D721Med (cell line): ENCODE results near the gene SMIM15.

Source experiments
- DNase-seq: peaks from one replicate; pipeline ENCODE4 v3.0.0; 2011; ENCODE audit warnings: low spot score; ENCODE audit not compliant: insufficient read length
- FAIRE-seq: peaks from 2 replicates; lab custom pipeline; 2011; peaks lifted over from hg19 to GRCh38; lab: Jason Lieb, UNC
- CTCF ChIP-seq: IDR thresholded peaks from 2 replicates; pipeline ENCODE4 v1.5.1; 2012; ENCODE audit warnings: mild to moderate bottlenecking, control low read depth; ENCODE audit not compliant: insufficient read depth; ENCODE audit errors: missing control alignments

Gene SMIM15

GRCh38 chr5:61120534-61120933 is 41.7 kb downstream of the SMIM15 start:
- no peak for TF ChIP-seq CTCF
- no peak for FAIRE-seq
- no peak for DNase-seq

DNA sequence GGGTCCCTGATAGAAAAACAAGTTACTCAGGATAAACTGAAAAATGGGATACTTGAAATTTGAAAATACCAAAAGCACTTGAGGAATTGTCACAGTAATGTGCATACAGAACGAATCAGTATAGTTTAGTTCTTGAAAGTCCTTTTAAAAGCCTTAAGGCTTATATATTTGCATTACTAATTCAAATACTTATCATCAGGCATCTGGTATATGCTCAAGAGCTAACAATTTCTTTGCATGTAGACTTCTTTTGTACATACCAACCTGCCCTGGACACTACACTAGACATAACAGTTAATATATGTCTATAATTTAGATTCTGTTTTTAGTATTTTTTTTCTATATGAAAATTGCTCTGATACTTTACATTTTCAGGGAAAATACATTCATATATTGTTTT is 43.2 kb downstream of the SMIM15 start:
- FAIRE-seq (no peak), DNase-seq (no peak)
- TF ChIP-seq CTCF: no peak

DNA sequence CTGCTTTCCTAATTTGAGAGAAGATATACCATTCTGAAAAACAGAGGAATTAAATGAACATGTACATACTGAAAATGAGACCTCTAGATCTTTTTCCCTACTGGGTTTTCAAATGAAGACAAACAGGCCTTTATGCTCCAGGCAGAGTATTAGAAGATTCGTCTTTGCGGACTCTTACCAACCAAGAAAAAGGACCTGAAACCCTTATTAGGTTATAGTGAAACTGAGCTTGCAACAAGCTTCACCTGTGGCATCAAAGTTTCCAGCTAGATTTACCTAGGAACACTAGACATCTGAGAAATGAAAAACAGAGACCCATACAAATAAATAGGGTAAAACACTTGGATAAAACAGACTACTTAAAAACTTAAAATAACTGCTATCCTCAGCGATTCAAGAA is 46.3 kb downstream of the SMIM15 start:
- DNase-seq (no peak), FAIRE-seq (no peak)
- TF ChIP-seq CTCF: no peak

DNA sequence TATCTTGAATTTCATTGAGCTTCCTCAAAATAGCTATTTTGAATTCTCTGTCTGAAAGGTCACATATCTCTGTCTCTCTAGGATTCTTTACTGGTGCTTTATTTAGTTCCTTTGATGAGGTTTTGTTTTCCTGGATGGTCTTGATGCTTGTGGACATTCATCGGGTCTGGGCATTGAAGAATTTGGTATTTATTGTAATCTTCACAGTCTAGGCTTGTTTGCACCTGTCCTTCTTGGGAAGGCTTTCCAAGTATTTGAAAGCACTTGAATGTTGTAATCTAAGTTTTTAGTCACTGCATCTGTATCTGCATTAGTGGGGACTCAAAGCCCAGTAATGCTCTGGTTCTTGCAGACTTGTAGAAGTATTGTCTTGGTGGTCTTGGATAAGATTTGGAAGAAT is 47.8 kb downstream of the SMIM15 start:
- FAIRE-seq (no peak), DNase-seq (no peak)
- no peak for TF ChIP-seq CTCF
